HG03457 (cell line): ENCODE results near the gene PARD6B.
"Not testable (repeated sequence)": the region's sequence is repeated elsewhere in the genome, so short reads cannot be mapped to it uniquely, and the experiment has no call there.

Experiments
- ATAC-seq: cut with Tn5 transposase; IDR thresholded peaks from one replicate; pipeline ENCODE4 v1.9.1; 2021; ENCODE audit warnings: moderate number of reproducible peaks; ENCODE audit not compliant: unreplicated experiment

The PARD6B gene

GRCh38 chr20:50743087-50743486 lies 11.7 kb downstream of the PARD6B start:
- no peak for ATAC-seq

GRCh38 chr20:50744143-50744792 lies 12.9 kb downstream of the PARD6B start:
- ATAC-seq: no peak

DNA sequence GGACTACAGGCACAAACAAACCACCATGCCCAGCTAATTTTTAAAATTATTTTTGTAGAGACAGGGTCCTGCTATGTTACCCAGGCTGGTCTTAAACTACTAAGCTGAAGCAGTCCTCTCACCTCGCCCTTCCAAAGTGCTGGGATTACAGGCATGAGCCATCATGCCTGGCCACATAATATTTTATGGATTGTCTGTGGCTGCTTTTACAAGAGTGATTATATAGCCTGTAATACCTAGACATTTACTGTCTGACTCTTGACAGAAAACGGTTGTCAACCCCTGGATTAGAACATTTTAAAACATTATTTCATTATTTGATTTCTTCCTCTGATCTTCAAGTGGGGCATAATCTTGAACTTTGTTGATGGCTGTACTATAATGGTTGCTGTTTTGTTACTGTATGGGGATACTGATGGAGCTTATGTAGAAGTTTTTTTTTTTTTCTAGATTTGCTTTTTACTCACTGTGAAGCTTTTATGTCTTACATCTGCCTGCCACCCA lies 14.3 kb downstream of the PARD6B start:
- ATAC-seq: no peak

DNA sequence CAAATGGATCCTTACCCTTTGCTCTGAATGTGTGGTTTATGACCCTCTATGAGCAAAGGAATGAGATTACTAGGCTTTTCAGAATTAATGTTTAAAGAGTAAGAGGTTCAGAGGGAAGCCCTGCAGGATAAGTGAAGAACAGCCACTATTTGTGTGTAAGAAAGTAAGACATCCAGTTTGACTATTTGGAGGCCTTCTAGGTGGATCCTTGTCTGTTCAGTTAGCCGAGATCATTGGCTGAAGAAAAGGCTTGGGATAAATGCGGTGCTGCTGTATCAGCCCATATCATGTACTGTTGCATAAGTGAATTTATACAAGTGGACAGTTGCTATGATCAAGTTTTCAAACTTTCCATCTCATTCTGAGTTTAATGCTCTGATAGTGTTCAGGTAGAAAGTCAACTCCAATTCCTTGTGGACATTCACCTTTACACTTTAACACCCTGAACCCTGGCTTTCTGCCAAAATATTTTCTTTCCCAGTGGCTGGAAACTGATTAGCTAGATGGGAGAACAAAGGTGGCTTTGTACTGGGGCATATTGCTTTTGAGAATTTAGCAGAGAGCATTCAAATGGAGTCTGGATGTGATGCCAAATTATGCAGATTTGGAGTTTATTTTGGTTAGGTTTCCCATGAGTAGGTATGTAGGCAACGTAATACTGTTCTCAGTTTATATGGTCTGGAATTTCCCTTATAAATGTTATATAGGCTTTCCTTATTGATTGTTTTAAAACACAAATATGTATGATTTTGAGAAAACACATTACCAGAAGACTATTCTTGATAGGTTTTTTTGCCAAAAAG lies 15.0 kb downstream of the PARD6B start:
- no peak for ATAC-seq

DNA sequence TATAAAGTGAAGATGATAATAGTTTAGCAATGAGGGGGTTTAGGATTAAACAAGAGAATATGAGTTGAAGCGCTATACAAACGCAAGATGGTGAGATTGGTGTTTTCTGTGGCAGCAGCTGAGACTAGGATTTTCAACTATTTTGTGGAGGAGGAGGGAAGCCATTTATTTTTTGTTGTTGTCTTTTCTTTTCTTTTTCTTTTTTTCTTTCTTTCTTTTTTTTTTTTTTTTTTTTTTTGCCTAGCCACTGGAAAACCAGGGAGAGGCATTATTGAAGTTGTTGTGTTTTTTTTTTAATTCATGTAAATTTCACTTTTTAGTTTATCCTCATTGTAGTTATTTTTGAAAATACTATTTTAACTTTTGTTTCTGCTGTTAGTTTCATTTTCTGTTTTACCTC lies 15.9 kb downstream of the PARD6B start:
- no peak for ATAC-seq

DNA sequence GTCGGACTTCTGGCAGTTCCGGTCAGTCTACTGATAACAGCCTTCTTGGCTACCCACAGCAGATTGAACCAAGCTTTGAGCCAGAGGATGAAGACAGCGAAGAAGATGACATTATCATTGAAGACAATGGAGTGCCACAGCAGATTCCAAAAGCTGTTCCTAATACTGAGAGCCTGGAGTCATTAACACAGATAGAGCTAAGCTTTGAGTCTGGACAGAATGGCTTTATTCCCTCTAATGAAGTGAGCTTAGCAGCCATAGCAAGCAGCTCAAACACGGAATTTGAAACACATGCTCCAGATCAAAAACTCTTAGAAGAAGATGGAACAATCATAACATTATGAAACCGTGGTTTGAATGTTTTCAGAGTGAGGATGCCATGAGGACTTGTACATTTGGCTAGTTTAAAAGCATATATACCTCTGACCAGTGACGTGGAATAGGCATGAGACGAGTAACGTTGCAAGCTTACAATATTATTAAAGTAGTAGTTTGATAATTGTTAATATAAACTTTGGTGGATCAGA lies 18.8 kb downstream of the PARD6B start:
- no peak for ATAC-seq

- no peak for ATAC-seq
Measured at GRCh38 chr20:50753152-50753551, 21.8 kb downstream of the PARD6B start.

DNA sequence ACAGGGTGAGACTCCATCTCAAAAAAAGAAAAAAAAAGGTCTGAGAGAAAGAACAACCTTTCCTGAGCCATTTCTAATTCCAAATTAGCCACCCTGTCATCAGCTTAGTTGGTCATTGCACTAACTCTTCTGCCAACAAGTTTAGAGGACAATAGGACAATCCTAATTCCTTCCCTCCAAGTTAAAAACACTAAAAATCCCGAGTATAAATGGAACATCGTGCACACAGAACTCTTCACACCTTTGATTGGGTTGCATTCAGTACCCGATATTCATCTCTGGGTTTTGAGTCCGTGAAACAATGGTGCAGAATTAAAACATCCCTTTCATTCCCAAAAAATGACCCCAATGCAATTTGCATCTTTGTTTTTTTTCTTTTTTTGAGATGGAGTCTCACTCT lies 23.0 kb downstream of the PARD6B start:
- no peak for ATAC-seq

- no peak for ATAC-seq
Measured at GRCh38 chr20:50756447-50756846, 25.1 kb downstream of the PARD6B start.

DNA sequence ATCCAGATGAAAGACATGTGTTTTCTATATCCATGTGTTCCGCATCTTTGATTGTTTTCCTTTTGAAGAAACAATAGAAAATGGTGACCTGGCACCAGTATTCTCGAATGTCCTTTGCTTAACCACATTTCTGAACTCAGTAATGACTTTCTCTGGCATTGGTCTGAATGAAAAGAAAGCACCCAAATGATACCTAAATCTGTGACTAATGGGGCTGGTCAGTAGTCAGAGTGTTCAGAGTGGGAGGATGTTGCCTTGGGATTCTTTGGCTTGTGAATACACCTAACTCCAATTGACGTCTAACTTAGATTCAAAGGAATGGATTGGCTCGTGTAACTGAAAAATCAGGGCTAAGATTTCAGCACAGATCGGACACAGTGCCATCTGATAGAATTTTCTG lies 27.1 kb downstream of the PARD6B start:
- ATAC-seq: no peak

GRCh38 chr20:50758992-50759391 lies 27.6 kb downstream of the PARD6B start:
- no peak for ATAC-seq

- no peak for ATAC-seq
Measured at GRCh38 chr20:50759678-50760077, 28.3 kb downstream of the PARD6B start.

DNA sequence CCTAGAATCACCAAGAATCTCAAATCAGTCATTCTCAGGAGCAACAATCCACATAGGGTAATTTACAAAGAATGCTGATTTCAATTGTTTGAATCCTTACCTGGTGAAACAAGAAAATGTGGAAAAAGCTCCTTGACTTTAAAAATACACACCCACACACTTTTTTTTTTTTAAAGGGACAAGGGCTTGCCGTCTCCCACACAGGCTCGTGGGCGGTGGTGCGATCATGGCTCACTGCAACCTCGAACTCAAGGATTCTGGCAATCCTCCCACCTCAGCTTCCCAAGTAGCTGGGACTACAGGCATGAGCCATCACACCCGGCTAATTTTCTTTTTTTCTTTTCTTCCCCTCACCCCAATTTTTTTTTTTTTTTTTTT lies 30.7 kb downstream of the PARD6B start:
- ATAC-seq: no peak

GRCh38 chr20:50762435-50763220 lies 31.2 kb downstream of the PARD6B start:
- no peak for ATAC-seq

- not testable (repeated sequence) for ATAC-seq
Measured at GRCh38 chr20:50763550-50764458, 32.4 kb downstream of the PARD6B start.

DNA sequence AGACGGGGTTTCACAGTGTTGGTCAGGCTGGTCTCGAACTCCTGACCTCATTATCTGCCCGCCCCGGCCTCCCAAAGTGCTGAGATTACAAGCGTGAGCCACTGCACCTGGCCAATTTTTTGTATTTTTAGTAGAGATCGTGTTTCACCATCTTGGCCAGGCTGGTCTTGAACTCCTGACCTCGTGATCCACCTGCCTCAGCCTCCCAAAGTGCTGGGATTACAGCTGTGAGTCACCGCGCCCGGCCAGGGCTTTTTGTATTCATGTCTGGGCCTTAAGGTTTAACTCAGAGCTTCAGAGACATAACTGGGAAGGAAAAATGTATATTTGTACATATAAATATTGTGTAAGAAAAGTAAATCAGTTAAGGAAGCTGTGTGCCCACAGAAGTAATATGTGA lies 33.9 kb downstream of the PARD6B start:
- ATAC-seq: not testable (repeated sequence)

DNA sequence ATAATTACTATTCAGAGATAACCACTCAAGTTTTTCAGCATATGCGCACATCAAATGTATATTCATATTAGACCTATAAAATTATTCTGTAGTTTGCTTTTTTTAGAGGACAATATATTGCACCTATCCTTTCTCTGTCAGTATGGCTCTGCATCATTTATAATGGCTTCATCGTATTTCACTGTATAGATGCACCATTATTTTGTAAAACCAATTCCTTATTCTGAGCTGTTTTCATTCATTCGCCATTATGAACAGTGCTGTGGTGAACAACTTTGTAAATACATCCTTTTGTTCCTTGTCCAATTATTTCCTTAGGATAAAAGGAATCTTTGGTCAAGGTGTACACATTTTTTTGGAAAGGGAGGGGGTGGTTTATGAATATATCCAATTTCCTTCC lies 34.3 kb downstream of the PARD6B start:
- no peak for ATAC-seq

DNA sequence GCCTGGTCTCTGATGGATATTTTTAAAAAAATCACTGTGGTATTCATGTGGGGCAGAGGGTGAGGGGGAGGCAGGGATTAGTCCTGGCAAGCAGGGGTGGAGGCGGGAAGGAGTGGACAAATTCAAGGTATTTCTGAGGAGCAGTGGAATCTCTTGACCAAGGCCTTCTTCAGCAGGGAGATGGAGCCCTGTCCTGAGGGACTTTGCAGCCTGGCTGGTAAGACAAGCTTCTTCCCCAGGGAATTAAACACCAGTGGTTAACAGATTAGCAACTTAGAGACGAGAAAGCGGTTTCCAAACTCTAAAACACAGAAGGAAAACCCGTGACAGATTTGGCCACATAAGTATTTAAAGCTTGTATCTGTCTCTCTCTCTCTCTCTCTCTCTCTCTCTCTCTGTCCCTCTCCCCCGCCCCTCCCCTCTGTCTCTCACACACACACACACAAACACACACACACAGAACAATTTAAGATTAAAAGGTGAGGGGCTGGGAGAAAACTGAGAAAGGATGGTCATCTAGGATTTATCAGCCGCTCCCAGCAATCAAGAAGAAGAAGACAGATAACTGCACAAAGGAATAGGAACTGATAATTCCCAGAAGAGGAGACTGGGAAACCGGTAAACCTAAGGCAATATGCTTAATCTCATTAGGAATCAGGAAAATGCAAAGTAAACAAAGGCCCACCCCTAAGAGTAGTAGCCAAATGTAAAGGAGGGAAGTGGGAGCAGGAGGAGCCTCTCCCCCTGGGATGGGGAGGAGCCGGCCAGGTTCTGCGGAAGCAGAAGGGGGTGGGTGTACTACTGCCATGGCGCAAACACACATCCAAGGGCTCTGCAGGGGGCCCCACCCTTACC lies 35.8 kb downstream of the PARD6B start:
- ATAC-seq: not testable (repeated sequence)

GRCh38 chr20:50768991-50769390 lies 37.6 kb downstream of the PARD6B start:
- not testable (repeated sequence) for ATAC-seq
